Articular chondrocyte of knee joint (primary cell): Measurements from ENCODE around the gene CD200R1L. TPM values are rescaled to one million over a fixed set of nuclear protein-coding genes. Genes with fewer than 3 reads are reported as not detected.

Source experiments
- total RNA-seq: library from RNA; depleted of rRNA; stranded (reverse); fragments of >200 nt; gene quantifications from 2 replicates; pipeline ENCODE4 v1.2.3, GENCODE V29; 2012

CD200R1L gene
- not detected in 2 replicates for total RNA-seq

DNA sequence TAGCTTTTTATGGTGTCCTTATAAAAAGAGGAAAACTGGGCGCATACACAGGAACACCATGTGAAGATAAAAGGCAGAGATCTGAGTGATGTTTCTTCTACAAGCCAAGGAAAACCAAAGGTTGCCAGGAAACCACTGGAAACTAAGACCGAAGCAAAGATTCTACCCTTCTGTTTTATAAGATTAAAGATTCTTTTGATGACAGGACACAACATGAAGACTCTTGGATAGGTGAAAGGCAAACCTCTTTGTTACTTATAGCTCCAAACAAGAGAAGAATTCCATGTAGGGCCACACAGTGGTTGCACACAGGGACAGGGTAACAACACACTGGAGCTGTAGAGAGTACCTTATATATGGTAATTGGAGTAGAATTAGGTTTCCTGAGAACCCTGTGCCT lies at the start of gene CD200R1L:
Gene CD200R1L (minus strand): TSS at position 101 of the 400 bp plus-strand sequence. CDS start 17,497 bp downstream, outside the sequence.

Other genes starting within 250 kb of the CD200R1L start
- gene CCDC80, start 205.7 kb downstream of the CD200R1L start, total RNA-seq, result 863 and 1,114 TPM in 2 replicates
- gene CD200R1, start 128.2 kb upstream of the CD200R1L start, total RNA-seq, result 0.11 and 0.13 TPM in 2 replicates
- gene GTPBP8, start 144.1 kb upstream of the CD200R1L start, total RNA-seq, result 32.5 and 36.1 TPM in 2 replicates